ENCODE results near the gene ZCCHC10. TPM values are rescaled to one million over a fixed set of nuclear protein-coding genes. Genes with fewer than 3 reads are reported as not detected.

The ZCCHC10 gene
- total and polyA plus RNA-seq, 7 experiments from 2014 or later, result 16.0 to 47.5 (median 21.9) TPM

GRCh38 chr5:133052317-133053175 is 26.2 kb upstream of the ZCCHC10 start:
- Histone ChIP-seq H3K36me3 (ENCODE audit: control insufficient read depth in 2 of 3, insufficient read depth in 3 of 3, low read length in 3 of 3) (peaks cover 0 to 7% (median 0%) of the 10 kb centered on the region in 3 experiments), H3K27me3 (ENCODE audit: control insufficient read depth in 2 of 2, insufficient read depth in 2 of 2, low read length in 2 of 2) (no peaks in the 10 kb centered on the region), H3K4me1 (ENCODE audit: control insufficient read depth in 2 of 2, insufficient read depth in 2 of 2, low read length in 2 of 2) (peaks cover 22 to 25% of the 10 kb centered on the region in 2 donors), H3K27ac (ENCODE audit: low read depth, low read length) (peak overlapping the region; percentile 98), H3K9me3 (ENCODE audit: control insufficient read depth in 2 of 3, low read length in 3 of 3) (no peaks in the 10 kb centered on the region), H3K4me3 (ENCODE audit: low read length) (peak overlapping the region; percentile 92)
- peaks cover 34 to 77% (median 59%) of the 10 kb centered on the region in 7 donors for H3K4me1 Mint-ChIP-seq
- H3K27me3 Mint-ChIP-seq, result no peaks in the 10 kb centered on the region
- peak overlapping the region; percentile 91 to 99 (median 98) for H3K4me3 Mint-ChIP-seq
- H3K36me3 Mint-ChIP-seq, result peaks cover 0 to 9% (median 1%) of the 10 kb centered on the region in 5 donors
- peak overlapping the region; percentile 99 to 100 (median 100) for H3K27ac Mint-ChIP-seq
- no peaks in the 10 kb centered on the region for H3K9me3 Mint-ChIP-seq
- intact Hi-C loops (cut with micrococcal nuclease), result loop anchor here (1.0 to 10.0 kb wide), 8 partner anchors 186 to 1580 kb away; partner anchors contain the start of genes RAD50 (in 2 of the 2), GDF9 (in 1 of the 2), IRF1 (in 1 of the 2) and JADE2 (in 1 of the 2)
- peak; percentile 6 to 74 (median 16) for DNase-seq
- ATAC-seq, result peak; percentile 36
- ChIA-PET CTCF (interaction anchor here (1.3 kb wide), 1 partner anchor 28 kb away, joined by 3 read pairs; no protein-coding TSS in a partner anchor), POLR2A (interaction anchor here (0.6 to 2.7 kb wide), 19 partner anchors 10 to 1686 kb away, joined by 3 to 52 read pairs (median 4); partner anchors contain the start of genes AFF4, GDF9, PPP2CA and RAD50)

DNA sequence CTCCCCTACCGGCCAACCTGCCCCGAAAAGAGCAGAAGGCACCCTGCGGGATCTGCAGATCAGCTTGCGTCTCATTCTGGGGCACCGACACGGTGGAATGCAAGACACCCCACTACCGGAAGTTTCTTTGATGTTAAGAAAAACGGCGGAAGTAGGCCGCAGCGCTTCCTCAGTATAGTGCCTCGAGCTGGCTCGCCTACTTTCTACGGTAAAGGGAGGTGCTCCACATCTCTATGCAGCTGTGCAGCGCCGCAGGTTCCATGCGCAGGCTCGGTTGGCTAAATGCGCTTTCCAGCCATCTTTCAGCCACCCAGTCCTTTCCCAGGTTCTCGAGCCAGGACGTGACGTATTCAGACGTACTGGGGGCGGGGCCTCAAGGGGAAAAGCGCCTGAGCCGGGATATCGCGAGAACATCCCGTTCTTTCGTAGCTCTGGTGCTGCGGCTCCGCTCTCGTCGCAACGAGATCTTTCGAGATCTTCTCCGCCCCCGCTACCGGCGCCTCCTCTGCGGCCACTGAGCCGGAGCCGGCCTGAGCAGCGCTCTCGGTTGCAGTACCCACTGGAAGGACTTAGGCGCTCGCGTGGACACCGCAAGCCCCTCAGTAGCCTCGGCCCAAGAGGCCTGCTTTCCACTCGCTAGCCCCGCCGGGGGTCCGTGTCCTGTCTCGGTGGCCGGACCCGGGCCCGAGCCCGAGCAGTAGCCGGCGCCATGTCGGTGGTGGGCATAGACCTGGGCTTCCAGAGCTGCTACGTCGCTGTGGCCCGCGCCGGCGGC is 25.4 kb upstream of the ZCCHC10 start, which contains the start of gene HSPA4:
TSS of gene HSPA4 (plus strand) at position 472 of the 775 bp plus-strand sequence. CDS start at position 710, 238 bp downstream.
- CTCF ChIA-PET, result interaction anchor here (1.3 kb wide), 1 partner anchor 28 kb away, joined by 3 read pairs; no protein-coding TSS in a partner anchor
- peaks cover 31 to 70% (median 52%) of the 10 kb centered on the region in 7 donors for H3K4me1 Mint-ChIP-seq
- peak; percentile 91 for ATAC-seq

DNA sequence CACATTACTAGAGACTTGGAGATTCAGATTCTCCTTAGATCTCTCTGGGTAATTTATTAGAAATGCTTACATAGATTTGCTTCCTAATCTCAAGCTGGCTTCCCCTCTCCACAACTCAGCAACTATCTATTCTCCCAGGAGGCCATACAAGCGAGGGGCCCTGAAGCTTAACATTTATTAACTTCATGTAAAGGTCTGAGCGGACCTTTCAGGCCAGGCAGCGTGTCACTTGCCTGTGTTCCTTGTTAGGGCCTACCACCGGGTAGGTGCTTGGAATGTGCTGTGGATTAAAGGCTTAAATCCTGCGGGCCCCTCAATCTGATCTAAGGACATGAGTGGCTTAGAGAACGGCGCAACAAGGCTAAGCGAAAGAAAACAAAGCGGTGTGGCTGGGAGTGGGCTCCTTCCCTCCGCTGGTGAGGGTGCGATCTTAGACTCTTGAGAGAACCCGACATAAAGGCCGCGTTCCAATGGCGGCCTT is 24.8 kb upstream of the ZCCHC10 start:
- Mint-ChIP-seq H3K9me3 (no peaks in the 10 kb centered on the region), H3K27me3 (no peaks in the 10 kb centered on the region), H3K27ac (peak overlapping the region; percentile 99 to 100 (median 100)), H3K36me3 (peaks cover 0 to 9% (median 1%) of the 10 kb centered on the region in 5 donors), H3K4me3 (peak overlapping the region; percentile 91 to 99 (median 98)), H3K4me1 (peaks cover 32 to 64% (median 50%) of the 10 kb centered on the region in 7 donors)
- Histone ChIP-seq H3K27ac (ENCODE audit: low read depth, low read length) (peak overlapping the region; percentile 98), H3K4me1 (ENCODE audit: control insufficient read depth in 2 of 2, insufficient read depth in 2 of 2, low read length in 2 of 2) (peaks cover 17 to 19% of the 10 kb centered on the region in 2 donors), H3K36me3 (ENCODE audit: control insufficient read depth in 2 of 3, insufficient read depth in 3 of 3, low read length in 3 of 3) (peaks cover 0 to 7% (median 0%) of the 10 kb centered on the region in 3 experiments), H3K9me3 (ENCODE audit: control insufficient read depth in 2 of 3, low read length in 3 of 3) (no peaks in the 10 kb centered on the region), H3K4me3 (ENCODE audit: low read length) (peak overlapping the region; percentile 92), H3K27me3 (ENCODE audit: control insufficient read depth in 2 of 2, insufficient read depth in 2 of 2, low read length in 2 of 2) (no peaks in the 10 kb centered on the region)
- no peak for ATAC-seq
- POLR2A ChIA-PET, result interaction anchor here (0.6 to 2.7 kb wide), 18 partner anchors 13 to 1321 kb away, joined by 3 to 52 read pairs (median 4); partner anchors contain the start of genes AFF4, CCNI2, GDF9 and PPP2CA
- DNase-seq, result no peak
- CTCF ChIA-PET, result interaction anchor here (1.3 kb wide), 1 partner anchor 29 kb away, joined by 3 read pairs; no protein-coding TSS in a partner anchor
- intact Hi-C loops (cut with micrococcal nuclease), result loop anchor here (1.0 to 10.0 kb wide), 14 partner anchors 25 to 1581 kb away; partner anchors contain the start of genes AFF4 (in 2 of the 2), C5orf15 (in 2 of the 2), KIF3A (in 2 of the 2) and RAD50 (in 2 of the 2)

More for the DNA sequence above, 25.4 kb upstream of the ZCCHC10 start, which contains the start of gene HSPA4:
- peaks cover 0 to 9% (median 1%) of the 10 kb centered on the region in 5 donors for H3K36me3 Mint-ChIP-seq
- Histone ChIP-seq H3K27me3 (ENCODE audit: control insufficient read depth in 2 of 2, insufficient read depth in 2 of 2, low read length in 2 of 2) (no peaks in the 10 kb centered on the region), H3K4me1 (ENCODE audit: control insufficient read depth in 2 of 2, insufficient read depth in 2 of 2, low read length in 2 of 2) (peaks cover 17 to 19% of the 10 kb centered on the region in 2 donors), H3K36me3 (ENCODE audit: control insufficient read depth in 2 of 3, insufficient read depth in 3 of 3, low read length in 3 of 3) (peaks cover 0 to 7% (median 0%) of the 10 kb centered on the region in 3 experiments), H3K9me3 (ENCODE audit: control insufficient read depth in 2 of 3, low read length in 3 of 3) (no peaks in the 10 kb centered on the region), H3K4me3 (ENCODE audit: low read length) (peak within 1 kb of the TSS; percentile 92), H3K27ac (ENCODE audit: low read depth, low read length) (peak within 1 kb of the TSS; percentile 98)
- POLR2A ChIA-PET, result interaction anchor here (0.6 to 2.7 kb wide), 22 partner anchors 10 to 1687 kb away, joined by 3 to 52 read pairs (median 4); partner anchors contain the start of genes AFF4, CCNI2, GDF9 and PPP2CA
- DNase-seq, result peak; percentile 86 to 99 (median 98)
- H3K9me3 Mint-ChIP-seq, result no peaks in the 10 kb centered on the region
- peak within 1 kb of the TSS; percentile 99 to 100 (median 100) for H3K27ac Mint-ChIP-seq
- H3K4me3 Mint-ChIP-seq, result peak within 1 kb of the TSS; percentile 91 to 99 (median 98)
- intact Hi-C loops (cut with micrococcal nuclease), result loop anchor here (1.0 to 10.0 kb wide), 14 partner anchors 25 to 1581 kb away; partner anchors contain the start of genes AFF4 (in 2 of the 2), C5orf15 (in 2 of the 2), GDF9 (in 2 of the 2) and KIF3A (in 2 of the 2)
- no peaks in the 10 kb centered on the region for H3K27me3 Mint-ChIP-seq

DNA sequence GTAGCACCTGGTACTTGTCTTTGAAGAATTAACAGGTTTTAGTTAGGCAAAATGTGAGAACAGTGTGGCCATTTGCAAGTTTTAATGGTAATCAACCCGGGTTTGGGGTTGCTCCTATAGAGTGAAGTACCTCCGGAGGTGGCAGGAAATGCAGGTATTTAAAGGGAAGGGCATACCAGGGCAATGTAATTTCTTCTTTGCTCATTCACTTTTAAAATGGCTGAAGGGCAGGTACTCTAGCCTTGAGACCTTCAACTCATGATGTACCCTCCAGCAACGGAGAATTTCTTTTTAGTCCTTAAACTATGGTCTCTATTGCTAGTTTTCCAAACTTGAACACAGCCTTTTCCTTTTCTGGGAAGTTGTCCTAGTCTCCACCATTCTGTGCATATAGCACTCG is 24.2 kb upstream of the ZCCHC10 start:
- Mint-ChIP-seq H3K4me3 (peak overlapping the region; percentile 91 to 99 (median 98)), H3K9me3 (no peaks in the 10 kb centered on the region), H3K4me1 (peaks cover 26 to 59% (median 44%) of the 10 kb centered on the region in 7 donors), H3K27me3 (no peaks in the 10 kb centered on the region), H3K27ac (peak overlapping the region; percentile 99 to 100 (median 100)), H3K36me3 (peaks cover 0 to 9% (median 1%) of the 10 kb centered on the region in 5 donors)
- no peaks in the 10 kb centered on the region for H3K9me3 ChIP-seq (ENCODE audit: control insufficient read depth in 2 of 3, low read length in 3 of 3)
- CTCF ChIA-PET, result no interaction called here
- ATAC-seq (no peak), DNase-seq (no peak)
- H3K4me1 ChIP-seq (ENCODE audit: control insufficient read depth in 2 of 2, insufficient read depth in 2 of 2, low read length in 2 of 2), result peaks cover 17 to 19% of the 10 kb centered on the region in 2 donors
- H3K27ac ChIP-seq (ENCODE audit: low read depth, low read length), result peak overlapping the region; percentile 98
- intact Hi-C loops (cut with micrococcal nuclease), result loop anchor here (2.0 to 10.0 kb wide), 9 partner anchors 314 to 1582 kb away; partner anchors contain the start of genes KIF3A (in 2 of the 2), RAD50 (in 2 of the 2), IRF1 (in 1 of the 2) and JADE2 (in 1 of the 2)
- peak overlapping the region; percentile 92 for H3K4me3 ChIP-seq (ENCODE audit: low read length)
- peaks cover 0 to 7% (median 0%) of the 10 kb centered on the region in 3 experiments for H3K36me3 ChIP-seq (ENCODE audit: control insufficient read depth in 2 of 3, insufficient read depth in 3 of 3, low read length in 3 of 3)
- POLR2A ChIA-PET, result interaction anchor here (0.8 to 2.7 kb wide), 9 partner anchors 13 to 180 kb away, joined by 3 to 52 read pairs (median 5); partner anchors contain the start of gene AFF4
- no peaks in the 10 kb centered on the region for H3K27me3 ChIP-seq (ENCODE audit: control insufficient read depth in 2 of 2, insufficient read depth in 2 of 2, low read length in 2 of 2)

GRCh38 chr5:133049726-133050048 is 23.3 kb upstream of the ZCCHC10 start:
- no peaks in the 10 kb centered on the region for H3K9me3 ChIP-seq (ENCODE audit: control insufficient read depth in 2 of 3, low read length in 3 of 3)
- no peaks in the 10 kb centered on the region for H3K27me3 ChIP-seq (ENCODE audit: control insufficient read depth in 2 of 2, insufficient read depth in 2 of 2, low read length in 2 of 2)
- H3K36me3 ChIP-seq (ENCODE audit: control insufficient read depth in 2 of 3, insufficient read depth in 3 of 3, low read length in 3 of 3), result peaks cover 0 to 7% (median 0%) of the 10 kb centered on the region in 3 experiments
- H3K4me1 ChIP-seq (ENCODE audit: control insufficient read depth in 2 of 2, insufficient read depth in 2 of 2, low read length in 2 of 2), result peaks cover 17 to 19% of the 10 kb centered on the region in 2 donors
- H3K27ac Mint-ChIP-seq, result peak overlapping the region; percentile 53 to 100 (median 74)
- POLR2A ChIA-PET, result interaction anchor here (0.6 to 2.7 kb wide), 7 partner anchors 22 to 98 kb away, joined by 3 to 15 read pairs (median 4); no protein-coding TSS in a partner anchor
- ATAC-seq (no peak), DNase-seq (no peak)
- no peaks in the 10 kb centered on the region for H3K27me3 Mint-ChIP-seq
- peak overlapping the region; percentile 25 for H3K27ac ChIP-seq (ENCODE audit: low read depth, low read length)
- no peak overlapping the region for H3K4me3 ChIP-seq (ENCODE audit: low read length)
- intact Hi-C loops (cut with micrococcal nuclease), result loop anchor here (2.0 to 10.0 kb wide), 9 partner anchors 313 to 1583 kb away; partner anchors contain the start of genes KIF3A (in 2 of the 2), RAD50 (in 2 of the 2), IRF1 (in 1 of the 2) and JADE2 (in 1 of the 2)
- H3K4me3 Mint-ChIP-seq, result peak overlapping the region in 6 of 10 donors; percentile 27 to 66 (median 50)
- peaks cover 0 to 2% (median 0%) of the 10 kb centered on the region in 5 donors for H3K36me3 Mint-ChIP-seq
- no peaks in the 10 kb centered on the region for H3K9me3 Mint-ChIP-seq
- CTCF ChIA-PET, result no interaction called here
- H3K4me1 Mint-ChIP-seq, result peaks cover 23 to 50% (median 36%) of the 10 kb centered on the region in 7 donors
